ENCODE measurements around the gene COPS7A. TPM values are rescaled to one million over a fixed set of nuclear protein-coding genes. Genes with fewer than 3 reads are reported as not detected.

Gene COPS7A
- total RNA-seq, 2 donors from 2014 or later = 33.3 to 47.6 TPM

DNA sequence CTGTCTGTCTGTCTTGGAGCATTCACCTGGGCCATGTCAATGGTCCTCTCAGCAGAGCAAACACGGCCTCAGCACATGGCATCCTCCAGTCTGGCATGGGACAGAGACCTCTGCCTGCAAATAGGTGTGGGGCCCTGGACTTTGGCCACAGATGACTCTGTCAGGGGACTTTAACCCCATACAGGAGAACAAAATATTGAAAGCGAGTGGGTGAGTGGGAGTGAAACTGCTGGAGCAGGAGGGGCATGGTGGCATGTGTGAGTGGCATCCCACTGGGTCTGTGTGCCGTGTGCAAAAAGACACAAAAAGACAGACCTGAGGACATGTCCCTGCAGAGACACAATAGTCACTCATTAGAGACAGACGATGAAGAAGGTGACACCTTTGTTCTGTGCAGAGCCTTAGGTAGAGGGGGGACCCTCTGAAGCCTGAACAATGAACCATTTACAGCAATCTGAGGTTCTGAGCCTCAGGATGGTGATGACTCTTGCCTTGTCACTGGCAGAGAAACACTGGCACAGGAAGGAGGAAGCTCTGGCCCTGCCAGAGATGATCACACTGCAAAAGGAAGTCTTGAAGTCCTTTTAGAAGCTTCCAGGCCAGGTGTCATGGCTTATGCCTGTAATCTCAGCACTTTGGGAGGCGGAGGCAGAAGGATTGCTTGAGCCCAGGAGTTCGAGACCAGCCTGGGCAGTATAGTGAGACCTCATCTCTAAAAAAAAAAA, 56.0 kb downstream of the COPS7A start:
- no peak overlapping the region for H3K4me3 ChIP-seq
- peak overlapping the region in 1 of 2 donors; percentile 1 for H3K9ac ChIP-seq (ENCODE audit: low read depth in 2 of 2, low read length in 2 of 2)
- no peaks in the 10 kb centered on the region for H3K27me3 ChIP-seq
- H3K9me3 ChIP-seq = no peaks in the 10 kb centered on the region
- H3K27ac ChIP-seq = no peak overlapping the region
- peak; percentile 48 for DNase-seq
- no peaks in the 10 kb centered on the region for H3K36me3 ChIP-seq
- no peak for TF ChIP-seq CTCF (IDR thresholded peaks at IDR 0.05)
- intact Hi-C loops (cut with DNase I) = loop anchor here (2.0 kb wide), 1 partner anchor 27 kb away; the partner anchor contains the start of gene MLF2
- H3K4me1 ChIP-seq = no peaks in the 10 kb centered on the region

GRCh38 chr12:6780573-6780972, 56.7 kb downstream of the COPS7A start:
- intact Hi-C loops (cut with DNase I) = no loop called here
- TF ChIP-seq CTCF (IDR thresholded peaks at IDR 0.05) = no peak
- Histone ChIP-seq H3K27me3 (no peaks in the 10 kb centered on the region), H3K4me1 (no peaks in the 10 kb centered on the region), H3K27ac (no peak overlapping the region), H3K9me3 (no peaks in the 10 kb centered on the region), H3K36me3 (no peaks in the 10 kb centered on the region), H3K9ac (ENCODE audit: low read depth in 2 of 2, low read length in 2 of 2) (no peak overlapping the region), H3K4me3 (no peak overlapping the region)
- no peak for DNase-seq

Other genes starting within 250 kb of the COPS7A start
- 100 to 1,000 TPM; 132 to 220 TPM for gene MRPL51, start 230.8 kb upstream of the COPS7A start, total RNA-seq
- gene NCAPD2, start 229.9 kb upstream of the COPS7A start, total RNA-seq = 10 to 100 TPM; 35.9 to 94.1 TPM
- 1,000 to 10,000 TPM; 3,442 to 3,768 TPM for gene GAPDH, start 189.5 kb upstream of the COPS7A start, total RNA-seq
- 1 to 10 TPM; 2.5 to 4.1 TPM for gene IFFO1, start 168.0 kb upstream of the COPS7A start, total RNA-seq
- 10 to 100 TPM; 19.1 to 39.6 TPM for gene NOP2, start 155.8 kb upstream of the COPS7A start, total RNA-seq
- 100 to 1,000 TPM; 153 to 199 TPM for gene CHD4, start 116.7 kb upstream of the COPS7A start, total RNA-seq
- gene LPAR5, start 88.1 kb upstream of the COPS7A start, total RNA-seq = 10 to 100 TPM; 27.0 to 32.7 TPM
- 1 to 10 TPM; 1.6 to 1.9 TPM for gene ACRBP, start 76.6 kb upstream of the COPS7A start, total RNA-seq
- gene ING4, start 60.9 kb upstream of the COPS7A start, total RNA-seq = 10 to 100 TPM; 20.0 to 33.8 TPM
- gene ZNF384, start 34.7 kb upstream of the COPS7A start, total RNA-seq = 10 to 100 TPM; 50.0 to 53.6 TPM
- gene PIANP, start 23.2 kb upstream of the COPS7A start, total RNA-seq = 1 to 10 TPM in 1 of 2 donors, under 1 TPM in 1; 0.44 to 1.2 TPM
- 100 to 1,000 TPM; 199 to 212 TPM for gene MLF2, start 29.1 kb downstream of the COPS7A start, total RNA-seq
- gene PTMS, start 42.3 kb downstream of the COPS7A start, total RNA-seq = 100 to 1,000 TPM; 169 to 182 TPM
- 1 to 10 TPM; 1.0 to 1.2 TPM for gene LAG3, start 48.5 kb downstream of the COPS7A start, total RNA-seq
- gene CD4, start 65.5 kb downstream of the COPS7A start, total RNA-seq = 10 to 100 TPM in 1 of 2 donors, 1 to 10 TPM in 1; 6.2 to 13.4 TPM
- 1 to 10 TPM; 1.9 to 2.7 TPM for gene GPR162, start 97.8 kb downstream of the COPS7A start, total RNA-seq
- gene P3H3, start 104.4 kb downstream of the COPS7A start, total RNA-seq = 1 to 10 TPM; 4.4 to 5.3 TPM
- under 1 TPM; 0.62 to 0.72 TPM for gene GNB3, start 116.9 kb downstream of the COPS7A start, total RNA-seq
- 10 to 100 TPM; 11.4 to 63.7 TPM for gene CDCA3, start 127.2 kb downstream of the COPS7A start, total RNA-seq
- gene USP5, start 128.1 kb downstream of the COPS7A start, total RNA-seq = 100 to 1,000 TPM in 1 of 2 donors, 10 to 100 TPM in 1; 82.6 to 132 TPM
- 1,000 to 10,000 TPM; 1,097 to 1,106 TPM for gene TPI1, start 143.5 kb downstream of the COPS7A start, total RNA-seq
- gene SPSB2, start 149.3 kb downstream of the COPS7A start, total RNA-seq = 10 to 100 TPM in 1 of 2 donors, 1 to 10 TPM in 1; 8.4 to 19.8 TPM
- gene LRRC23, start 180.8 kb downstream of the COPS7A start, total RNA-seq = 1 to 10 TPM; 7.3 to 8.0 TPM
- 10 to 100 TPM in 1 of 2 donors, 1 to 10 TPM in 1; 7.6 to 15.7 TPM for gene ENO2, start 190.5 kb downstream of the COPS7A start, total RNA-seq
- gene ATN1, start 203.9 kb downstream of the COPS7A start, total RNA-seq = 100 to 1,000 TPM in 1 of 2 donors, 10 to 100 TPM in 1; 67.5 to 103 TPM
- gene RNU7-1, start 219.8 kb downstream of the COPS7A start, total RNA-seq = not detected
- 100 to 1,000 TPM; 114 to 206 TPM for gene C12orf57, start 220.0 kb downstream of the COPS7A start, total RNA-seq
- gene PTPN6, start 227.3 kb downstream of the COPS7A start, total RNA-seq = 10 to 100 TPM; 44.8 to 48.1 TPM
- gene PHB2, start 246.6 kb downstream of the COPS7A start, total RNA-seq = 100 to 1,000 TPM; 233 to 323 TPM
- gene EMG1, start 246.9 kb downstream of the COPS7A start, total RNA-seq = 10 to 100 TPM; 27.2 to 62.3 TPM

All from colonic mucosa (tissue), 4 donors.